ENCODE data around the gene MRFAP1L1.
"Not testable (repeated sequence)": the region's sequence is repeated elsewhere in the genome, so short reads cannot be mapped to it uniquely, and the experiment has no call there.

Gene MRFAP1L1

DNA sequence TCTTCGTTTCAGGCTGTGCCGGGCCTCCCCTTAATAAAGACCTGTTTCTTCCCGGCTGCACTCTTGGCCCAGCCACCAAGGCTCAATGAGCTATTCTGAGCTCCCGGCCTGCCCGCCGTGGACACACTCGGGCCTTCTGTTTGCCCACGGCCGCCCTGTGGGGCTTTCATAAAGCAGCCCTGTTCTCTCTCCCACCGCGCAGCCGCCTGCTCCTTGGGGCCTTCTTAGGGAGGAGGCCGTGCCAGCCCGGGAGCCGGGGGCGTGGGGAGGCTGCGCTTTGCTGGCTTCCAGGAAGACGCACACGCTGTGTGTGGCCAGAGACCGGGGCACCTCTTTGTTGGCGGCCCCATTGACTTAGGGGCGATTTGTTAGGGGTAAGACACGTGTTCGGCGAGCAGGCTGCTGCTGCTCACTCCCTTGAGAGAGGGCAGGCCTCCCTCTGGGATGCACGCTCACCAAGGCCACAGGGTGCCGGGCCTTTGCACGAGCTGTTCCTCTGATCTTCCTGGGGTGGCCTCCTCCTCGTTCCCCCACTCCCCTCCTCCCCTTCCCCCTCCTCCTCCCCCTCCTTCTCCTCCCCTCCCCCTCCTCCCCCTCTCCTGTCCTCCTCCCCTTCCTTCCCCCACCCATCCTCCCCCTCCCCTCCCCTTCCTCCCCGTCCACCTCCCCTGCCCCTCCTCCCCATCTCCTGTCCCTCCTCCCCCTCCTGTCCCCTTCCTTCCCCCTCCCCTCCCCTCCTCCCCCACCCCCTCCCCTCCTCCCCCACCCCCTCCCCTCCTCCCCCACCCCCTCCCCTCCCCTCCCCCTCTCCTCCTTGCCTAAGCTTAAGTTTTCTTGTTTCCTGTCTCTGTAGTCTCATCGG lies 17.6 kb upstream of the MRFAP1L1 start:
- no peak for TF ChIP-seq ZNF558 (tag by site-specific recombination; IDR thresholded peaks at IDR 0.05)
- no peak for TF ChIP-seq ZNF624 (tag by site-specific recombination; IDR thresholded peaks at IDR 0.05)
- no peak for TF ChIP-seq ZNF660 (tag by site-specific recombination; IDR thresholded peaks at IDR 0.05)
- TF ChIP-seq ZNF623 (tag by site-specific recombination; IDR thresholded peaks at IDR 0.05): peak; percentile 33; the same call in 1 of the 2 replicates
- TF ChIP-seq KLF16 (tag by site-specific recombination; IDR thresholded peaks at IDR 0.05): no peak
- TF ChIP-seq ZSCAN23 (tag by site-specific recombination; IDR thresholded peaks at IDR 0.05): no peak
- Histone ChIP-seq H3K4me1 (ENCODE audit: control insufficient read depth, insufficient read depth, low read length) (no peaks in the 10 kb centered on the region), H3K27ac (ENCODE audit: extremely low read depth, low read depth, low read length) (no peak overlapping the region), H3K9me3 (ENCODE audit: control insufficient read depth, insufficient read depth, low read depth, low read length) (no peaks in the 10 kb centered on the region), H3K4me3 (ENCODE audit: low read depth, low read length) (no peak overlapping the region), H3K36me3 (ENCODE audit: control insufficient read depth in 2 of 2, insufficient read depth in 1 of 2, low read length in 2 of 2) (no peaks in the 10 kb centered on the region)
- ChIA-PET CTCF (interaction anchor here (1.7 kb wide), 1 partner anchor 146 kb away, joined by 5 read pairs; no protein-coding TSS in a partner anchor), POLR2A (no interaction called here)

DNA sequence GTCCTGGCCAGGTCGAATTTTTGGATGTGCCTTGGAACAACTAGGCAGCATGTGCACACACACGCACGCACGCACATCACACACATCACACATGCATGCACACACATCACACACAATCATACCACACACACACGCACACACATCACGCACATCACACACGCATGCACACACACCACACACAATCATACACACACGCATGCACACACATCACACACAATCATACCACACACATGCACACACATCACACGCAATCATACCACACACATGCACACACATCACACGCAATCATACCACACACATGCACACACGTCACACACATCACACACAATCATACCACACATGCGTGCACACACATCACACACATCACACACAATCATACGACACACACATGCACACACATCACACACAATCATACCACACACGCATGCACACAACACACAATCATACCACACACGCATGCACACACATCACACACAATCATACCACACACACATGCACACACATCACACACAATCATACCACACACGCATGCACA lies 15.8 kb upstream of the MRFAP1L1 start:
- H3K36me3 ChIP-seq (ENCODE audit: control insufficient read depth in 2 of 2, insufficient read depth in 1 of 2, low read length in 2 of 2); H3K4me1 ChIP-seq (ENCODE audit: control insufficient read depth, insufficient read depth, low read length); CTCF ChIA-PET; POLR2A ChIA-PET; H3K27ac ChIP-seq (ENCODE audit: extremely low read depth, low read depth, low read length); H3K4me3 ChIP-seq (ENCODE audit: low read depth, low read length); H3K9me3 ChIP-seq (ENCODE audit: control insufficient read depth, insufficient read depth, low read depth, low read length): not testable (repeated sequence)
- TF ChIP-seq, protein P1, sequence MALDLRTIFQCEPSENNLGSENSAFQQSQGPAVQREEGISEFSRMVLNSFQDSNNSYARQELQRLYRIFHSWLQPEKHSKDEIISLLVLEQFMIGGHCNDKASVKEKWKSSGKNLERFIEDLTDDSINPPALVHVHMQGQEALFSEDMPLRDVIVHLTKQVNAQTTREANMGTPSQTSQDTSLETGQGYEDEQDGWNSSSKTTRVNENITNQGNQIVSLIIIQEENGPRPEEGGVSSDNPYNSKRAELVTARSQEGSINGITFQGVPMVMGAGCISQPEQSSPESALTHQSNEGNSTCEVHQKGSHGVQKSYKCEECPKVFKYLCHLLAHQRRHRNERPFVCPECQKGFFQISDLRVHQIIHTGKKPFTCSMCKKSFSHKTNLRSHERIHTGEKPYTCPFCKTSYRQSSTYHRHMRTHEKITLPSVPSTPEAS (tag by site-specific recombination; IDR thresholded peaks at IDR 0.05): peak; percentile 63
- TF ChIP-seq, protein P2, sequence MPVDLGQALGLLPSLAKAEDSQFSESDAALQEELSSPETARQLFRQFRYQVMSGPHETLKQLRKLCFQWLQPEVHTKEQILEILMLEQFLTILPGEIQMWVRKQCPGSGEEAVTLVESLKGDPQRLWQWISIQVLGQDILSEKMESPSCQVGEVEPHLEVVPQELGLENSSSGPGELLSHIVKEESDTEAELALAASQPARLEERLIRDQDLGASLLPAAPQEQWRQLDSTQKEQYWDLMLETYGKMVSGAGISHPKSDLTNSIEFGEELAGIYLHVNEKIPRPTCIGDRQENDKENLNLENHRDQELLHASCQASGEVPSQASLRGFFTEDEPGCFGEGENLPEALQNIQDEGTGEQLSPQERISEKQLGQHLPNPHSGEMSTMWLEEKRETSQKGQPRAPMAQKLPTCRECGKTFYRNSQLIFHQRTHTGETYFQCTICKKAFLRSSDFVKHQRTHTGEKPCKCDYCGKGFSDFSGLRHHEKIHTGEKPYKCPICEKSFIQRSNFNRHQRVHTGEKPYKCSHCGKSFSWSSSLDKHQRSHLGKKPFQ (tag by site-specific recombination; IDR thresholded peaks at IDR 0.05): peak; percentile 88

DNA sequence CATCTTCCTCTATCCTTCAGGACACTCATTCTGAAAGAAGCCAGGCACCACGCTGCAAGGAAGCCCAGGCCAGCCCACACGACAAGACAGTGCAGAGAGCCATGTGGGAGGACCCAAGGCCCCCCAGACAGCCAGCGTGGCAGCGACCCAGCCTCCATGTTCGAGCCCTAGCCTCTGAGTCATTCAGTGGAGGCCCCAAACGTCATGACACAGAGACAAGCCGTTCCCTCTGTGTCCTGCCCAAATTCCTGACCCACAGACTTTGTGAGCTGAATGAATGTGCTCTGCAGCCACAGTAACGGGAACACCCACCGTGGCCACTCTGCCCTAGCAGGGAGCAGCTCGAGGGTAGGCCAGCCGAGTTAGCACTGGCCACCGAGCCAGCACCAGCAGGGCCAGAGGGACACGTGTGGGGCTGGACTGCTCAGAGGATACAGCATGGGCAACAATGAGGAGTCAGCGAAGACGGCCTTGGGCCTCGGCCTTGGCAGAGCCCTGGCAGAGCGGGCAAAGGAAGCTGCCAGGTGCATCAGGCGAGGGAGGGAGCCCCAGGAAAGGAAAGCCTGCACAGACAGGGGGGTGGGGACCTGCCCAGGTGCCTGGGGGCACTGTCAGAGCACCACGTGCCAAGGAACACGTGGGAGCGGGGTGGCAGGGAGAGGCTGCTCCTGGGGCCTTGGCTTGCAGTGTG lies 14.9 kb upstream of the MRFAP1L1 start:
- H3K4me3 ChIP-seq (ENCODE audit: low read depth, low read length): no peak overlapping the region
- no peaks in the 10 kb centered on the region for H3K4me1 ChIP-seq (ENCODE audit: control insufficient read depth, insufficient read depth, low read length)
- TF ChIP-seq ZNF514 (tag by site-specific recombination; IDR thresholded peaks at IDR 0.05) (no peak), TRIM28 (IDR thresholded peaks at IDR 0.05; ENCODE audit: borderline replicate concordance, low read length) (no peak), ZNF239 (tag by site-specific recombination; IDR thresholded peaks at IDR 0.05) (no peak), ZFP37 (tag by site-specific recombination; IDR thresholded peaks at IDR 0.05) (no peak), ZNF473 (tag by site-specific recombination; IDR thresholded peaks at IDR 0.05) (no peak)
- TF ChIP-seq, protein P3, sequence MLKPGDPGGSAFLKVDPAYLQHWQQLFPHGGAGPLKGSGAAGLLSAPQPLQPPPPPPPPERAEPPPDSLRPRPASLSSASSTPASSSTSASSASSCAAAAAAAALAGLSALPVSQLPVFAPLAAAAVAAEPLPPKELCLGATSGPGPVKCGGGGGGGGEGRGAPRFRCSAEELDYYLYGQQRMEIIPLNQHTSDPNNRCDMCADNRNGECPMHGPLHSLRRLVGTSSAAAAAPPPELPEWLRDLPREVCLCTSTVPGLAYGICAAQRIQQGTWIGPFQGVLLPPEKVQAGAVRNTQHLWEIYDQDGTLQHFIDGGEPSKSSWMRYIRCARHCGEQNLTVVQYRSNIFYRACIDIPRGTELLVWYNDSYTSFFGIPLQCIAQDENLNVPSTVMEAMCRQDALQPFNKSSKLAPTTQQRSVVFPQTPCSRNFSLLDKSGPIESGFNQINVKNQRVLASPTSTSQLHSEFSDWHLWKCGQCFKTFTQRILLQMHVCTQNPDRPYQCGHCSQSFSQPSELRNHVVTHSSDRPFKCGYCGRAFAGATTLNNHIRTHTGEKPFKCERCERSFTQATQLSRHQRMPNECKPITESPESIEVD (tag by site-specific recombination; IDR thresholded peaks at IDR 0.05): no peak
- no peaks in the 10 kb centered on the region for H3K36me3 ChIP-seq (ENCODE audit: control insufficient read depth in 2 of 2, insufficient read depth in 1 of 2, low read length in 2 of 2)
- H3K9me3 ChIP-seq (ENCODE audit: control insufficient read depth, insufficient read depth, low read depth, low read length): no peaks in the 10 kb centered on the region
- no peak overlapping the region for H3K27ac ChIP-seq (ENCODE audit: extremely low read depth, low read depth, low read length)
- POLR2A ChIA-PET: interaction anchor here (0.6 kb wide), 1 partner anchor 344 kb away, joined by 3 read pairs; no protein-coding TSS in a partner anchor
- CTCF ChIA-PET: interaction anchor here (0.6 kb wide), 1 partner anchor 463 kb away, joined by 6 read pairs; no protein-coding TSS in a partner anchor

Data from HEK293 (cell line).